HL-60/S4 (cell line): ENCODE measurements around the gene SDC1.

Experiments used
- in situ Hi-C: fragments of 300-500 bp; cut with MboI; formaldehyde crosslinking; loops from 2 replicates; pipeline ENCODE4 v1.14.3; 2022; ENCODE audit warnings: low sequenced_read_pairs

Gene SDC1

DNA sequence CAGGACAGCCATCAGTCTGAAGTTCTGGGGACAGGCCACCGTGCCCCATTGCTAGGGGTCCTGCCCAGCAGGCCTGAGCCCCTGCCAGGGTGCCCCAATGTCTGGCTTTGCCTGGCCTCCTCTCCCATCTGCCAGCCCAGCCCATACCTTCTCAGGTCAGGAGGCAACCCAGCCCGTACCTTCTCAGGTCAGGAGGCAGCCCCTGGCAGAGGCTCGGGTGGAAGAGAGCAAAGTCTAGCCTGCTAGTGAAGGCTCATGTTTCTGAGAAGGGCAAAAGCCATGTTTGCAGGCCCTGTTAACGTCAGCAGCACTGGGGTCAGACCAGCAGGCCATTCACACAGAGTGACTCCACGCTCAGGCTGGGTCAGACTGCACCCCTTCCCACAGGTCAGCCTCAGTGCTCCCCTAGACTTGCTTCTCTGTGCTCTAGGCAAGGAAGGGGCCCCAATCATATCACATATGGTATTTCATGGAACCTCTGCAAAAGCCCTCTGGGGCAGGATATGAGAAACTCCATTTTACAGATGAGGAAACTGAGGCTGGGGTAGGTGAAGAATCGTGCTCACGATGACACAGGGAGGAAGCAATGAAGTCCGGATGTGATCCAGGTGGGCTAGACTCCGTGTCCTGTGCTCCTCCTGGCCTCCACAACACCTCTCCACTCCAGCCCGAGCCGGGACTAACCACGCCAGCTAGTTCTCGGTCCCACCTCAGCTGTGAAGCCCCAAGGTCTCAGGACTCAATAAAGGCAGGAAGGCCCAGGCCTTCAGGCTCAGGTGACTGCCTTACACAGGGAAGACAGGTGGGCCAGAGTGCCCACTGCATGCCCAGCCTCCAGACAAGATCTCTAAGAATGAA lies 9.5 kb downstream of the SDC1 start:
- in situ Hi-C loops = no loop called here

- in situ Hi-C loops = no loop called here
Observed at GRCh38 chr2:20214566-20215182, 10.3 kb downstream of the SDC1 start.

DNA sequence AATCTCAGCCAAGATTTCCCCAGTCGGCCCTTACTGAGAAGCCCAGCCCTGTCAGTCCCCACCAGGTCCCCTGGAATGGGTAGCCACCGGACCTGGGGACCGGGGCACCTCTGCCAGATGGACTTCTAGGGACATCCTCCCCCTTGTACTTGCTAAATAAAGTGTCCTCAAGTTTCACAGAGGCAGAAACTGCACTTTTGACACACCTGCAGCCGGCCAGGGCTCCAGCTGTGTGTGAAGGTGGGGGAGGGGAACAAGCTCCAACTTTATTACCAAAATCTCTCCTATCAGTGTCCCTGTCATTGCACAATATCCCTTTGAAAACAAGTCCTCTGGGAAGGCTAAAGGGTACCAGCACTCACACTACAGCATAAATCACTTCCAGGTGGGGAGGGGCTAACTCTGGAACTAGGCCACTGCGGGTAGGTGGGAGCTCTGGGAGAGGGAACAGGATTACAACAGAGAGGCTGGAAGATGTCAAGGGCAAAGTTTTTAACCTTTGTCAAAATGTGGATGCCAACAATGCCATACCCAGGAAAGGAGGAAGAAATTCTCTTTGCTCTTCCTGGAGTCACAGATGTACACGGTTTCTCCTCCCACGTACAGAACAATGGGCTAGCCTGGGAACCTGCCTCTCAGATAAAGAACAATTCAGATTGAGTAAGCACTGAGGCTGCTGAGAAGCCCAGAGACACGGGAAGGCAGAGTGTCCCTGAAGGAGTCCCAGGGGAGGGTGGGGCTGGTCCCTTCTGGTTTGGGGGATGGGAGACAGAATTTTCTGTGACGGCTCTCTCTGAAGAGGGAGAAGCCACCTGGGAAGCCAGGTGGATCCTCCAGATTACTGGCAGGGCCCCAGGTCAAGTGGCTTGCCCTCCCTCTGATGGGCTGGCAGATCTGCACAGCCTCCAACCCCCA lies 11.0 kb downstream of the SDC1 start:
- in situ Hi-C loops = no loop called here

GRCh38 chr2:20212871-20213503 lies 11.9 kb downstream of the SDC1 start:
- in situ Hi-C loops = no loop called here

DNA sequence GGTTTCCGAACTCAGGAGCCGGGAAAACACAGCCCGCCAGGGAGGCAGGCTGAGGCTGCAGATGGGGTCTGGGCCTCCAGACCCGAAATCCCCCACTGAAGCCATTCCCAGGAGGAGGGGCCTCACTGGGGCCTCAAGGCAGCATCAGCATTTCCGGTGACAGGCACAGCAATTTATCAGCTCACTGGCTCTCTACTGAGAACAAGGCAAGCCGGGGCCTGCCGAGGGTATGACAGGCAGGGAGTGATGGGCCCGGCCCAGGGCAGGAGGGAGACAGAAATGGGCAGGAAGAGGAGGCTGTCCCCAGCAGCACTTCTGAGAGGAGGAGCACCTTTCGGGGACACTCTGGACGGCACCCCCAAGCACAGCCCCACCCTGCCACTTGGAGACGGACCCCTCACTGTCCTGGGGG lies 12.5 kb downstream of the SDC1 start:
- in situ Hi-C loops = no loop called here

DNA sequence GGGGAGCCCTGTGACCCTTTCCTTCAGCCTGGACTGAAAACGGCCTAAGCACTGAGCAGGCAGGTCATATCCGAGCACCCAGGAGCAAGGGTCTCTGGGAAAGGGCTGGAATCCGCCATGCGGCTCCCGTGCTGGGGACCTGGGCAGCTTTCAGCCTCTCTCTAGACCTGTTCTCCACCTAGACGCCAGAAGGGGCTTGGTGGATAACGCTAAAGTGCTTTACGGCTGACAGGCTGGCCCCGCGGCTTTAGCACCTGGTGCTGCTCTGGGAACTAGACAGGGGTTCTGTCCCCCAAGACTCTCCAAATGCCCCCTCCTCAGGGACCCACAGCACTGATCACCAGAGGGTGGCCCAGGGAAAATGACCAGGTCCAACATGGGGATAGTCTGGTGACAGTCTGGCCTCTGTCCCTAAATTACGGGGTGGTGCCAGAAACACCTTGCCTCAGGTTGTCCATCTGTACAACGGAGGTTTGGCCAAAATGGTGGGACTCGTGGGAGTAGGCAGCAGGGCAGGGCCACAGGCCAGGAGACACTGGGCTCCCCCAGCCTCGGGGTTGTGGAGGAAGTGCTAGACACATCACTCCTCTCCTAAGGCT lies 13.0 kb downstream of the SDC1 start:
- in situ Hi-C loops = no loop called here

GRCh38 chr2:20211420-20211819 lies 13.5 kb downstream of the SDC1 start:
- in situ Hi-C loops = no loop called here

DNA sequence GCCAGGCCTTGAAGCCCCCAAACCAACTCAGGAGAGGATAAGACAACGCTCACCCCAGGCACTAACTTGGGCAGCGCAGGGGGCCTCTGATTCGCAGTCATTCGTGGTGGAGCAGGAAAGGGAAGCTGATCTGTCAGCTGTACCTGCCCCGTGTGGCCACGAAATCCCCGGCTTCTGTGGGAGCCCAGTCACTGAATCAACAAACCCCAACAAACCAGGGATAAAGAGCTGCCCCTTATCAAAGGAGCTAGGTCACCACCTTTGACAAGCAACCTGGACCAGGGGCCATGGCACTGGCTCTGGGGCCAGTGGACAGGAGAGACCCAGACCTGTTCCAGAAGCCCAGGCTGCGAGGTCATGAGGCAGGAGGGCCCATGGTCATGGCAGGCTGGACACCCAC lies 14.5 kb downstream of the SDC1 start:
- in situ Hi-C loops = no loop called here

DNA sequence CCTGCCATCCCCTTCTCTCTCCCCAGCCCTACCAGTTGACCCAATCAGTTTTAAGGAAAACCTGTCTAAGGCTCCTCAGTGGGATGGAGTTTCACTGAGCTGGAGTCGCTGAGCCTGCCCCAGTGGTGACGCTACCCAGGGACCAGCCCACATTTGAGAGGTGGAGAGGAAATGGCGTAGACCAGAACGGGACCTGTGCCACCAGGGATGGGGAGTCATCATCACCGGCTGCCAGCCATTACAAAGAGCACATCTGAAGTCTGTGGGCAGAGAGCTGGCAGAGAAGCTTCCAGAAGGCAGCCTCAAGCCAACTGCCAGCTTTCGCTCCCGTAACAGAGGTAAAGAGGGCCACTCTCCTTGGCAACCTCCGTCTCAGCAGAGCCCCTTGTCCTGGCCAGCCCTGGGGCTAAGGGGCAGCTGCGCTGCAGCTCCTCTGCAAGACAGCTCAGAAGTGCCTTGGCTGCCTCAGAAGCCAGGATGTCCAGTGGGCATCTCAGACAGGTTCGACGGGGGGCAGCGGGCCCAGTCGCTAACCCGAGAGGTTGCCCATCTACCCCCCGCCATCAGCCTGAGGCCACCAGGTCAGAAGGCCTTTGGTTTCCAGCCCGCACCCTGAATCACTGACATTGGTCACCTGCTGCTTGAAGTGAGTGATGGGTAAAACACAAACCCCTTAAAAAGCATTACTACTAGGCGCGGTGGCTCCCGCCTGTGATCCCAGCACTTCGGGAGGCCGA lies 15.4 kb downstream of the SDC1 start:
- in situ Hi-C loops = no loop called here

- in situ Hi-C loops = no loop called here
Observed at GRCh38 chr2:20208476-20208859, 16.5 kb downstream of the SDC1 start.

- in situ Hi-C loops = no loop called here
Observed at GRCh38 chr2:20207051-20207450, 17.9 kb downstream of the SDC1 start.

GRCh38 chr2:20205915-20206524 lies 18.9 kb downstream of the SDC1 start:
- in situ Hi-C loops = no loop called here

GRCh38 chr2:20205069-20205468 lies 19.9 kb downstream of the SDC1 start:
- in situ Hi-C loops = no loop called here

DNA sequence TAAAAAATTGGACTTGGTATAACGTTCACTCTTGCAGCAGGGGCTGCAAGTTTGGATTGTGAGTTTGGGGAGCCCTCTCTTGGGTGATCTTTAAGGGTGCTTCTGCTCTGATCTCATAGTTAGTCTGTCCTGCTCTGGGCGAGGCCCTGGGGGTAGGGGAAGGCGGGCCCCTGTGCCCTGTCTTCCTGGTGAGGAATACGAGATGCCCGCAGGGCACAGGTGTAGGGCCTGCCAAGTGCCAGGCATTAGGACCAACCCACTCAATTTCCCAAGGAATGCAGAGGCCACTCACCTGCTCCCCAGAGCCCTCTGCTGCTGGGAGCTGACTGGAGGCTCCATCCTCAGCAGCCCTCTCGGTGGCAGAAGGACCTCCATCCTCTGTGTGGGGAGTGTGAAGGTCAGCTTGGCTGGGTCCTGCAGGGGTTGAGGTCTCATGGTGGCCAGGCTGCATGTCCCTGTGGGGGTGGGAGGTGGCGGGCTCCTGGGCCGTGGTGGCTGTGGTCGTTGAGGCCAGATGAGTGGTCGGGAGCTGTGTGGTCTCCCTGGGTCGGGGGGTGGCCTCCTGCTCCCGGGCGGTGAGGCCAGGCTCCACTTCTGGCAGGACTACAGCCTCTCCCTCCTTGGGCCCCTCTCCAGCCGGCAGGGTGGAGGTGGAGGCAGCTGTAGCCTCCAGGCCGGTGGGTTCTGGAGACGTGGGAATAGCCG lies 21.3 kb downstream of the SDC1 start:
- in situ Hi-C loops = no loop called here

DNA sequence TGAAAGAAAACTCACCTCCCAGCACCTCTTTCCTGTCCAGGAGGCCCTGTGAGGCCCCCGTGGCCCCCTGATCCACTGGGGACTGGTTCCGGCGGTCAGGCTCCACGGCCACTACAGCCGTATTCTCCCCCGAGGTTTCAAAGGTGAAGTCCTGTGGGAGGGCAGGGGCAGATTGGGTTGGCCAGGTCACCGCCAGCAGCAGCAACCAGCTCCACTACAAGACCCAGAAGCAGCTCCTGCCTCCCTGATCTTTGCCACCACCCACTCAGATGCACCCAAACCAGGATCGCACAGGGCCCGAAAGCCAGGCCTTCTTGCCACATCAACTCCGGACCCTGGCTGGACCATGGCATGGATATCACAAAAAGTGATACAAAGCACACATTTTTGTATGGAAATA lies 21.9 kb downstream of the SDC1 start:
- in situ Hi-C loops = no loop called here

GRCh38 chr2:20201671-20202070 lies 23.3 kb downstream of the SDC1 start:
- in situ Hi-C loops = no loop called here

DNA sequence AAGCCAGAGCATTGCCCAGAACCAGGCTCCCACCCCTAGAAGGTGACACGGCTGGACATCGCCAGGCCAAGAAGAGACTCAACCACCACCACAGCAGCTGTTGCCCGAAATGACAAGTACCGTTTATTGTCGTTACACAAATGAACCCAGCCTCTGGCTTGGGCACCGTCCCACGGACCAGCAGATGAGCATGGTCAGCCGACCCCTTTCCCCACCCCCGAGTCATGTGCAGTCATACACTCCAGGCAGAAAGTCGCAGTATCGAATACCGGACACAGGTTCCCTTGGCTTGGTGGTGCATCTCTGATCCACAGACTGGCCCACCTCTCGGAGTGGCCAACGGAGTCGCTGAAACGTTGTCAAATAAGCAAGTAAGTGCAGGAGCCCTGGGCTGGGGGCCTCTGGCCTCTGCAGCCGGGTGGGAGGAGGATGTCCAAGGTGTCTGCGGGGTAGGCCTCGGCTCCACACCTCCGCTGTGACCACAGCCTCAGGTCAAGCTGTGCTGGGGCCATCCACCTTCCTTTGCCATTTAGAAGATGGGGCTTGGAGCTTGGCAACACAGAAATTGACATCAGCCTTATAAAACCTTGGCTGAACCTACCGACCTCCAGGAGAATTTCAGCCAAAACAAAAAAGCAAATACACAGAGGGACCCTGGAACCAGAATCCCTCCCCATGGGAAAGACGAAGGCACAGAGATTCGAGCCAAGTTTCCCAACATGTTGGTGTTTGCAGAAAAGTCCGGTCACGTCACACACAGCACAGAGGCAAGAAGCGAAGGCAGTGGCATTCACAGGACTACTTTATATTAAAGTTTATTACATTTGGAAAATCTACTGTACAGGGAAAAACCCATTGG lies 24.0 kb downstream of the SDC1 start:
- in situ Hi-C loops = no loop called here
